HEK293 (cell line): ENCODE data around the gene KLLN.
A peak's percentile ranks its signal among the peaks of the same experiment; 100 is the strongest.

Experiments
- FEZF1 ChIP-seq: fragments of 450-650 bp; formaldehyde crosslinking; IDR thresholded peaks from 2 replicates; pipeline ENCODE4 v1.5.1; 2016; ENCODE audit warnings: missing biosample characterization, missing genetic modification characterization
- GLI2 ChIP-seq: fragments of 450-650 bp; formaldehyde crosslinking; IDR thresholded peaks from 2 replicates; pipeline ENCODE4; 2017; ENCODE audit warnings: missing biosample characterization, missing genetic modification characterization, low read depth, borderline replicate concordance
- KLF7 ChIP-seq: fragments of 450-650 bp; formaldehyde crosslinking; IDR thresholded peaks from 2 replicates; pipeline ENCODE4 v1.5.1; 2016; ENCODE audit warnings: missing biosample characterization, missing genetic modification characterization, borderline replicate concordance
- PATZ1 ChIP-seq: fragments of 450-650 bp; formaldehyde crosslinking; IDR thresholded peaks from 2 replicates; pipeline ENCODE4 v1.5.1; 2016; ENCODE audit warnings: missing biosample characterization, missing genetic modification characterization
- PRDM1 ChIP-seq: fragments of 450-650 bp; formaldehyde crosslinking; IDR thresholded peaks from 2 replicates; pipeline ENCODE4; 2016; ENCODE audit warnings: missing biosample characterization, missing genetic modification characterization
- PRDM2 ChIP-seq: fragments of 450-650 bp; formaldehyde crosslinking; IDR thresholded peaks from 2 replicates; pipeline ENCODE4 v1.5.1; 2016; ENCODE audit warnings: missing biosample characterization, missing genetic modification characterization, borderline replicate concordance
- PRDM6 ChIP-seq: fragments of 450-650 bp; formaldehyde crosslinking; IDR thresholded peaks from 2 replicates; pipeline ENCODE4 v1.5.1; 2017; ENCODE audit warnings: missing biosample characterization, missing genetic modification characterization
- ZBTB1 ChIP-seq: fragments of 450-650 bp; formaldehyde crosslinking; IDR thresholded peaks from 2 replicates; pipeline ENCODE4 v1.5.1; 2016; ENCODE audit warnings: missing biosample characterization, missing genetic modification characterization
- ZBTB20 ChIP-seq: fragments of 450-650 bp; formaldehyde crosslinking; IDR thresholded peaks from 2 replicates; pipeline ENCODE4 v1.5.1; 2016; ENCODE audit warnings: missing biosample characterization, missing genetic modification characterization
- ZFP37 ChIP-seq: fragments of 450-650 bp; formaldehyde crosslinking; IDR thresholded peaks from 2 replicates; pipeline ENCODE4 v1.5.1; 2016; ENCODE audit warnings: missing biosample characterization, missing genetic modification characterization
- ZIC2 ChIP-seq: fragments of 450-650 bp; formaldehyde crosslinking; IDR thresholded peaks from 2 replicates; pipeline ENCODE4 v1.5.1; 2016; ENCODE audit warnings: missing biosample characterization, missing genetic modification characterization
- ZNF121 ChIP-seq: fragments of 450-650 bp; formaldehyde crosslinking; IDR thresholded peaks from 2 replicates; pipeline ENCODE4 v1.5.1; 2016; ENCODE audit warnings: missing biosample characterization, missing genetic modification characterization
- ZNF133 ChIP-seq: fragments of 450-650 bp; formaldehyde crosslinking; IDR thresholded peaks from 2 replicates; pipeline ENCODE4 v1.5.1; 2016; ENCODE audit warnings: missing biosample characterization, missing genetic modification characterization
- ZNF24 ChIP-seq: fragments of 450-650 bp; formaldehyde crosslinking; IDR thresholded peaks from 2 replicates; pipeline ENCODE4 v1.5.1; 2016; ENCODE audit warnings: missing biosample characterization, missing genetic modification characterization
- ZNF394 ChIP-seq: fragments of 450-650 bp; formaldehyde crosslinking; IDR thresholded peaks from 2 replicates; pipeline ENCODE4 v1.5.1; 2016; ENCODE audit warnings: missing biosample characterization, missing genetic modification characterization, mild to moderate bottlenecking, moderate library complexity, borderline replicate concordance
- ZNF530 ChIP-seq: fragments of 450-650 bp; formaldehyde crosslinking; IDR thresholded peaks from 2 replicates; pipeline ENCODE4 v1.5.1; 2016; ENCODE audit warnings: low read depth, missing biosample characterization, missing genetic modification characterization
- ZNF544 ChIP-seq: fragments of 450-650 bp; formaldehyde crosslinking; IDR thresholded peaks from 2 replicates; pipeline ENCODE4 v1.5.0; 2017; ENCODE audit warnings: missing biosample characterization, missing genetic modification characterization
- ZNF561 ChIP-seq: fragments of 450-650 bp; IDR thresholded peaks from 2 replicates; pipeline ENCODE4 v1.5.1; 2018; ENCODE audit warnings: missing biosample characterization, missing genetic modification characterization, borderline replicate concordance
- ZNF660 ChIP-seq: fragments of 450-650 bp; IDR thresholded peaks from 2 replicates; pipeline ENCODE4 v1.5.1; 2018; ENCODE audit warnings: missing biosample characterization, mild to moderate bottlenecking, missing genetic modification characterization
- ZNF670 ChIP-seq: fragments of 450-650 bp; formaldehyde crosslinking; IDR thresholded peaks from 2 replicates; pipeline ENCODE4 v1.5.1; 2016; ENCODE audit warnings: missing biosample characterization, missing genetic modification characterization, low read depth
- ZNF747 ChIP-seq: fragments of 450-650 bp; formaldehyde crosslinking; IDR thresholded peaks from 2 replicates; pipeline ENCODE4 v1.5.1; 2016; ENCODE audit warnings: missing biosample characterization, missing genetic modification characterization
- ZNF777 ChIP-seq: fragments of 450-650 bp; formaldehyde crosslinking; IDR thresholded peaks from 2 replicates; pipeline ENCODE4 v1.5.1; 2017; ENCODE audit warnings: missing biosample characterization, missing genetic modification characterization, borderline replicate concordance
- ZSCAN30 ChIP-seq: fragments of 450-650 bp; IDR thresholded peaks from 2 replicates; pipeline ENCODE4 v1.5.1; 2018; ENCODE audit warnings: missing biosample characterization, mild to moderate bottlenecking, missing genetic modification characterization, moderate library complexity
- TF ChIP-seq, protein P1 (sequence below): fragments of 450-650 bp; formaldehyde crosslinking; IDR thresholded peaks from 2 replicates; pipeline ENCODE4 v1.5.1; 2016; ENCODE audit warnings: missing biosample characterization, missing genetic modification characterization
- TF ChIP-seq, protein P2 (sequence below): fragments of 450-650 bp; formaldehyde crosslinking; IDR thresholded peaks from 2 replicates; pipeline ENCODE4 v1.5.1; 2016; ENCODE audit warnings: missing biosample characterization, missing genetic modification characterization

Gene KLLN

DNA sequence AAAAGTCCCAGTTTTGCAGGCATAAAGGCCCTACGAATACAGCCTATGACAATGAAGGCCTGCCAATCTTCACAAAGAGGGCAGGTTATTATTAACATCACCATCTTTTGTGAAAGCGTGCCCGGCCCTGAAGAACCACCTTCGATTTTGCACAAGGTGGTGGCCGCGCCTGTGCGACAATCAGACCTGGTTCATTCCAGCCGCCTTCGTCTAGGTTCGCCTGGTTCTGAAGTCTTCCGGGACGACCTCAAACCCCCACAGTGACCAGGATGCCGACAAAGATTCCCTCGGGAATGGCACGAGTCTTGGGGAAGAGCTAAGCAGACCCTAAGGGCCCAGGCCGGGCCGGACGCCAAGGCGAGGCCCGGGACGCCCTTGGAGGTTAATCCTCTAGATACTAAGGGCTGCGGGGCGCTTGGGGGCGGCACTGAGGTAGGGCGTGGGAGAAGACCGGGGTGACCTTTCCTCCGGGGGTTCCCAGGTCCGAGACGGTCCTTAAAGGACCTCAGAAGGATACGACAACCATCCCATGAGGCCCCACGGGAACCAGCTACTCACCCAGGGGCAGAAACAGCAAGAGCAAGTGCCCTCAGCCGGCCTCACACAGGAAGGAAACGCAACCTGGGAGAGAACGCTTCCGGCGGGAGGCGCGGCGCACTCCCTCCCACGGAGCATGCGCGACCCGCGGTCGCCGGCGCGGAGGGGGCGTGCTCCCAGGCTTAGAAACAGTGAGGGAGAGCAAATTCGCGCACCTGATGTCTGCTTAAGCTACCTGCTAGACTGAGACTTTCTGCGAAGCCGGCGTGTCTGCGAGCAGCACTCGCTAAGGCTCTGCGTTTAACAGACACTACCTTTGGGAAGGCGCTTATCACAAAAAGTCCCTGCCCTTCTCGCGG, 45.5 kb downstream of the KLLN start, which contains the start of gene ATAD1 (continued):
- TF ChIP-seq ZNF660 (tag by site-specific recombination) = peak; percentile 59; the same call in 1 of the 2 replicates
- TF ChIP-seq ZNF24 (tag by site-specific recombination) = no peak
- TF ChIP-seq, protein P1, sequence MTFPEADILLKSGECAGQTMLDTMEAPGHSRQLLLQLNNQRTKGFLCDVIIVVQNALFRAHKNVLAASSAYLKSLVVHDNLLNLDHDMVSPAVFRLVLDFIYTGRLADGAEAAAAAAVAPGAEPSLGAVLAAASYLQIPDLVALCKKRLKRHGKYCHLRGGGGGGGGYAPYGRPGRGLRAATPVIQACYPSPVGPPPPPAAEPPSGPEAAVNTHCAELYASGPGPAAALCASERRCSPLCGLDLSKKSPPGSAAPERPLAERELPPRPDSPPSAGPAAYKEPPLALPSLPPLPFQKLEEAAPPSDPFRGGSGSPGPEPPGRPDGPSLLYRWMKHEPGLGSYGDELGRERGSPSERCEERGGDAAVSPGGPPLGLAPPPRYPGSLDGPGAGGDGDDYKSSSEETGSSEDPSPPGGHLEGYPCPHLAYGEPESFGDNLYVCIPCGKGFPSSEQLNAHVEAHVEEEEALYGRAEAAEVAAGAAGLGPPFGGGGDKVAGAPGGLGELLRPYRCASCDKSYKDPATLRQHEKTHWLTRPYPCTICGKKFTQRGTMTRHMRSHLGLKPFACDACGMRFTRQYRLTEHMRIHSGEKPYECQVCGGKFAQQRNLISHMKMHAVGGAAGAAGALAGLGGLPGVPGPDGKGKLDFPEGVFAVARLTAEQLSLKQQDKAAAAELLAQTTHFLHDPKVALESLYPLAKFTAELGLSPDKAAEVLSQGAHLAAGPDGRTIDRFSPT (tag by site-specific recombination) = peak; percentile 78; the same call in 1 of the 2 replicates
- no peak for TF ChIP-seq ZNF670 (tag by site-specific recombination)
- TF ChIP-seq ZFP37 (tag by site-specific recombination) = no peak; the same call in 1 of the 2 replicates
- no peak for TF ChIP-seq GLI2 (tag by site-specific recombination)
- no peak for TF ChIP-seq ZNF530 (tag by site-specific recombination)
- TF ChIP-seq ZNF394 = peak; percentile 94
- no peak for TF ChIP-seq ZNF121 (tag by site-specific recombination)
- no peak for TF ChIP-seq ZNF544 (tag by site-specific recombination)
- peak; percentile 54 for TF ChIP-seq PRDM1
- no peak for TF ChIP-seq ZNF747 (tag by site-specific recombination)
- 0 out of 2 replicates have a peak, but pooled peaks have one; percentile 13 for TF ChIP-seq FEZF1 (tag by site-specific recombination)
- no peak for TF ChIP-seq PRDM6 (tag by site-specific recombination)
- peak; percentile 90 for TF ChIP-seq ZNF561 (tag by site-specific recombination)
- TF ChIP-seq PRDM2 (tag by site-specific recombination) = no peak; the same call in 1 of the 2 replicates
- TF ChIP-seq ZNF133 (tag by site-specific recombination) = no peak
- TF ChIP-seq ZBTB1 (tag by site-specific recombination) = no peak
- TF ChIP-seq, protein P2, sequence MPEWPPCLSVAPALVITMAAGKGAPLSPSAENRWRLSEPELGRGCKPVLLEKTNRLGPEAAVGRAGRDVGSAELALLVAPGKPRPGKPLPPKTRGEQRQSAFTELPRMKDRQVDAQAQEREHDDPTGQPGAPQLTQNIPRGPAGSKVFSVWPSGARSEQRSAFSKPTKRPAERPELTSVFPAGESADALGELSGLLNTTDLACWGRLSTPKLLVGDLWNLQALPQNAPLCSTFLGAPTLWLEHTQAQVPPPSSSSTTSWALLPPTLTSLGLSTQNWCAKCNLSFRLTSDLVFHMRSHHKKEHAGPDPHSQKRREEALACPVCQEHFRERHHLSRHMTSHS = no peak
- no peak; the same call in 1 of the 2 replicates for TF ChIP-seq ZNF777 (tag by site-specific recombination)
- peak; percentile 88 for TF ChIP-seq ZIC2 (tag by site-specific recombination)
- peak; percentile 76 for TF ChIP-seq ZBTB20 (tag by site-specific recombination)
- TF ChIP-seq KLF7 (tag by site-specific recombination) = peak; percentile 68; the same call in 1 of the 2 replicates
- TF ChIP-seq PATZ1 (tag by site-specific recombination) = peak; percentile 10; the same call in 1 of the 2 replicates
- peak; percentile 73 for TF ChIP-seq ZSCAN30
- TF ChIP-seq, all 188 proteins: peak for 56
